Neural cell (in vitro differentiated cells): Measurements from ENCODE around the gene TLCD2. TPM values are rescaled to one million over a fixed set of nuclear protein-coding genes. Genes with fewer than 3 reads are reported as not detected.

Source experiments
- H2AFZ ChIP-seq: fragments of 200-600, 300-800 bp; sonication (generic), shearing (Covaris generic); 2 replicates; pipeline ENCODE4 v1.6.0; 2014; ENCODE audit warnings: low read depth, mild to moderate bottlenecking, antibody characterized with exemption, low read length, moderate library complexity
- H3F3A ChIP-seq: fragments of 200-600 bp; shearing (Covaris generic); 2 replicates; pipeline ENCODE4 v1.6.1; 2016; ENCODE audit warnings: mild to moderate bottlenecking, moderate library complexity, mixed read lengths, antibody characterized with exemption, low read length; ENCODE audit not compliant: insufficient read depth, poor library complexity, severe bottlenecking
- H3K27ac ChIP-seq: fragments of 200-600, 300-800 bp; sonication (generic), shearing (Covaris generic); 2 replicates; pipeline ENCODE4 v1.5.1; 2014; ENCODE audit warnings: mild to moderate bottlenecking, low read length, moderate library complexity
- H3K27me3 ChIP-seq: fragments of 300-800, 200-600 bp; sonication (generic), shearing (Covaris generic); 2 replicates; pipeline ENCODE4 v1.6.0; 2014; ENCODE audit warnings: mild to moderate bottlenecking, low read depth, low read length, moderate library complexity; ENCODE audit not compliant: insufficient read depth
- H3K36me3 ChIP-seq: fragments of 300-800, 200-600 bp; sonication (generic), shearing (Covaris generic); 2 replicates; pipeline ENCODE4 v1.5.1; 2014; ENCODE audit warnings: mild to moderate bottlenecking, antibody characterized with exemption, low read length, moderate library complexity; ENCODE audit not compliant: insufficient read depth
- H3K4me2 ChIP-seq: fragments of 300-800, 200-600 bp; sonication (generic), shearing (Covaris generic); 2 replicates; pipeline ENCODE4 v1.6.0; 2014; ENCODE audit warnings: mild to moderate bottlenecking, low read length
- H3K4me3 ChIP-seq: fragments of 300-800, 200-600 bp; sonication (generic), shearing (Covaris generic); 2 replicates; pipeline ENCODE4 v1.5.1; 2014; ENCODE audit warnings: mild to moderate bottlenecking, low read length, moderate library complexity
- H3K79me2 ChIP-seq: fragments of 200-600 bp; shearing (Covaris generic); replicated peaks from 2 replicates; pipeline ENCODE4 v1.6.0; 2014; ENCODE audit warnings: mild to moderate bottlenecking, low read length, moderate library complexity; ENCODE audit not compliant: insufficient read depth
- H3K9ac ChIP-seq: fragments of 300-800, 200-600 bp; sonication (generic), shearing (Covaris generic); 2 replicates; pipeline ENCODE4 v1.6.1; 2016; ENCODE audit warnings: mild to moderate bottlenecking, low read length, mixed read lengths
- H3K9me2 ChIP-seq: fragments of 200-600 bp; shearing (Covaris generic); 2 replicates; pipeline ENCODE4 v1.6.1; 2016; ENCODE audit warnings: mild to moderate bottlenecking, low read length, mixed read lengths; ENCODE audit not compliant: insufficient read depth
- H3K9me3 ChIP-seq: fragments of 200-600, 300-800 bp; sonication (generic), shearing (Covaris generic); 2 replicates; pipeline ENCODE4 v1.6.1; 2016; ENCODE audit warnings: mild to moderate bottlenecking, mixed run types, low read length, moderate library complexity, mixed read lengths
- H4K20me1 ChIP-seq: fragments of 200-600 bp; shearing (Covaris generic); 2 replicates; pipeline ENCODE4 v1.6.1; 2016; ENCODE audit warnings: mild to moderate bottlenecking, mixed run types; ENCODE audit not compliant: insufficient read depth
- CTCF ChIP-seq: fragments of 450-650 bp; IDR thresholded peaks from 2 replicates; pipeline ENCODE4 v1.5.1; 2014; ENCODE audit warnings: antibody characterized with exemption, mild to moderate bottlenecking, moderate library complexity; ENCODE audit not compliant: poor library complexity, severe bottlenecking
- EP300 ChIP-seq: fragments of 450-650 bp; conservative IDR thresholded peaks from 2 replicates; pipeline ENCODE4 v1.6.1; 2014; ENCODE audit warnings: antibody characterized with exemption, mild to moderate bottlenecking, moderate library complexity; ENCODE audit not compliant: poor library complexity, severe bottlenecking
- EZH2 ChIP-seq: fragments of 200-600, 300-800 bp; shearing (Covaris generic), sonication (generic); IDR thresholded peaks from 2 replicates; pipeline ENCODE4 v1.6.1; 2014; ENCODE audit warnings: antibody characterized with exemption, low read length, borderline replicate concordance, mild to moderate bottlenecking; ENCODE audit not compliant: insufficient read depth, poor library complexity, severe bottlenecking
- MXI1 ChIP-seq: fragments of 450-650 bp; conservative IDR thresholded peaks from 2 replicates; pipeline ENCODE4 v1.6.1; 2014; ENCODE audit warnings: antibody characterized with exemption, mild to moderate bottlenecking; ENCODE audit not compliant: poor library complexity, severe bottlenecking
- POLR2AphosphoS5 ChIP-seq: IDR thresholded peaks from 2 replicates; pipeline ENCODE4 v1.6.1; 2012
- RAD21 ChIP-seq: fragments of 450-650 bp; conservative IDR thresholded peaks from 2 replicates; pipeline ENCODE4 v1.6.1; 2014; ENCODE audit warnings: antibody characterized with exemption, mild to moderate bottlenecking, moderate library complexity
- REST ChIP-seq: IDR thresholded peaks from 2 replicates; pipeline ENCODE4 v1.6.1; 2012; ENCODE audit warnings: borderline replicate concordance
- SMC3 ChIP-seq: fragments of 450-650 bp; conservative IDR thresholded peaks from 2 replicates; pipeline ENCODE4 v1.6.1; 2014; ENCODE audit warnings: antibody characterized with exemption, mild to moderate bottlenecking, moderate library complexity; ENCODE audit not compliant: poor library complexity
- TAF1 ChIP-seq: IDR thresholded peaks from 2 replicates; pipeline ENCODE4 v1.6.1; 2012; ENCODE audit warnings: low read depth
- polyA plus RNA-seq: library from polyadenylated mRNA; depleted of rRNA; stranded (reverse); fragments of >200 nt; gene quantifications from 2 replicates; pipeline ENCODE4 v1.2.3, GENCODE V29; 2014

Gene TLCD2
- polyA plus RNA-seq, 1 donor from 2014 or later = 0.14 TPM

- Histone ChIP-seq H3K9me3 (no peaks in the 10 kb centered on the region), H3K4me2 (no peak overlapping the region), H3K9ac (no peak overlapping the region), H4K20me1 (no peaks in the 10 kb centered on the region), H2AFZ (no peak overlapping the region), H3F3A (no peaks in the 10 kb centered on the region), H3K36me3 (no peaks in the 10 kb centered on the region), H3K27me3 (no peaks in the 10 kb centered on the region), H3K79me2 (no peaks in the 10 kb centered on the region), H3K9me2 (no peaks in the 10 kb centered on the region), H3K27ac (no peak overlapping the region), H3K4me3 (no peak overlapping the region)
- no peak for TF ChIP-seq REST
- TF ChIP-seq TAF1 = no peak
- TF ChIP-seq CTCF = no peak
- no peak for TF ChIP-seq SMC3
- no peak for TF ChIP-seq RAD21
- no peak for TF ChIP-seq MXI1
- no peak for TF ChIP-seq POLR2AphosphoS5
- TF ChIP-seq EZH2 = no peak
- no peak for TF ChIP-seq EP300
These were observed 35.4 kb upstream of the TLCD2 start for GRCh38 chr17:1745513-1746020.

GRCh38 chr17:1744551-1745512 is 34.7 kb upstream of the TLCD2 start:
- H3K9me2 ChIP-seq = no peaks in the 10 kb centered on the region
- H3K9ac ChIP-seq = no peak overlapping the region
- TF ChIP-seq EP300 (no peak), CTCF (no peak), RAD21 (no peak), REST (no peak), EZH2 (no peak), TAF1 (no peak), SMC3 (no peak), POLR2AphosphoS5 (no peak), MXI1 (no peak)
- no peak overlapping the region for H3K4me3 ChIP-seq
- H2AFZ ChIP-seq = no peak overlapping the region
- H3K36me3 ChIP-seq = no peaks in the 10 kb centered on the region
- H3K79me2 ChIP-seq = no peaks in the 10 kb centered on the region
- H3K27me3 ChIP-seq = no peaks in the 10 kb centered on the region
- no peaks in the 10 kb centered on the region for H3F3A ChIP-seq
- no peak overlapping the region for H3K27ac ChIP-seq
- no peaks in the 10 kb centered on the region for H3K9me3 ChIP-seq
- H4K20me1 ChIP-seq = no peaks in the 10 kb centered on the region
- no peak overlapping the region for H3K4me2 ChIP-seq
